Measurements from ENCODE around the gene PPM1J.

- TF ChIP-seq CTCF (conservative IDR thresholded peaks at IDR 0.05; ENCODE audit: low read depth, low read length) (no peak), EZH2 (IDR thresholded peaks at IDR 0.05; ENCODE audit: low read length, unreplicated experiment) (no peak)
Measured at GRCh38 chr1:112713466-112714312, 1.4 kb downstream of the PPM1J start.
